GM12891 (cell line): ENCODE measurements around the gene GPC5.

Experiments
- PAX5 ChIP-seq: IDR thresholded peaks from 2 replicates; pipeline ENCODE4 v1.6.1; 2011; ENCODE audit warnings: low read length, moderate library complexity, mild to moderate bottlenecking; ENCODE audit not compliant: insufficient read depth, severe bottlenecking
- POLR2A ChIP-seq: IDR thresholded peaks from 2 replicates; pipeline ENCODE4 v1.6.1; 2011; ENCODE audit warnings: low read depth, low read length, control low read depth
- POLR2AphosphoS5 ChIP-seq: IDR thresholded peaks from 2 replicates; pipeline ENCODE4 v1.6.1; 2011; ENCODE audit warnings: low read depth, low read length, control low read depth
- POU2F2 ChIP-seq: IDR thresholded peaks from 2 replicates; pipeline ENCODE4 v1.6.1; 2011; ENCODE audit warnings: low read depth, mild to moderate bottlenecking, control low read depth, low read length, moderate library complexity
- SPI1 ChIP-seq: IDR thresholded peaks from 2 replicates; pipeline ENCODE4 v1.6.1; 2011; ENCODE audit warnings: low read depth, low read length, control low read depth
- TAF1 ChIP-seq: IDR thresholded peaks from 2 replicates; pipeline ENCODE4 v1.6.1; 2011; ENCODE audit warnings: low read depth, low read length, control low read depth

- TF ChIP-seq POLR2A (no peak), TAF1 (no peak), POLR2AphosphoS5 (no peak), SPI1 (no peak), PAX5 (no peak), POU2F2 (no peak)
Measured at GRCh38 chr13:91704398-91704797, 306.0 kb downstream of the GPC5 start.
